ENCODE data around the gene ZDHHC3. TPM values are rescaled to one million over a fixed set of nuclear protein-coding genes. Genes with fewer than 3 reads are reported as not detected.

Gene ZDHHC3
- polyA plus RNA-seq, 3 donors: 80.3 to 95.3 (median 84.9) TPM

DNA sequence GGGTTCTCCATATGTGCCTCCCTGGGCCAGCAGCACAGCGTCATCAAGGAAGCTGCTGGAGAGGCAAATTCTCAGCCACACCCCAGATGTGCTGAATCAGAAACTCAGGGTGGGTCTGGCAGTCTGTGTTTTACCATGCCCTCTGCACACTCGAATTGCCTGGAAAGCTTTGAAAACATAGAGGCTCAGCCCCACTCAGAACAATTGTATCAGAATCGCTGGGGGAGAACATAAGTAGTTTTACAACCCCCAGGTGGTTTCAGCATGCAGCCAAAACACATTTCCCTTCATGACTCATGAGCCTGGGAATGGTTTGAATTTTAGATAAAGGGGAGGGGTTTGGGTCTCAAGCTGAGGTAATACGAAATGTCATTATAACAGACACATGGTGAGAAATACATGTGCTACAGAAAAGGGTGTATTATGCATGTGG is 92.0 kb downstream of the ZDHHC3 start:
- DNase-seq (ENCODE audit: extremely low read depth in 1 of 11, low read depth in 9 of 11, low spot score in 4 of 11): no peak

DNA sequence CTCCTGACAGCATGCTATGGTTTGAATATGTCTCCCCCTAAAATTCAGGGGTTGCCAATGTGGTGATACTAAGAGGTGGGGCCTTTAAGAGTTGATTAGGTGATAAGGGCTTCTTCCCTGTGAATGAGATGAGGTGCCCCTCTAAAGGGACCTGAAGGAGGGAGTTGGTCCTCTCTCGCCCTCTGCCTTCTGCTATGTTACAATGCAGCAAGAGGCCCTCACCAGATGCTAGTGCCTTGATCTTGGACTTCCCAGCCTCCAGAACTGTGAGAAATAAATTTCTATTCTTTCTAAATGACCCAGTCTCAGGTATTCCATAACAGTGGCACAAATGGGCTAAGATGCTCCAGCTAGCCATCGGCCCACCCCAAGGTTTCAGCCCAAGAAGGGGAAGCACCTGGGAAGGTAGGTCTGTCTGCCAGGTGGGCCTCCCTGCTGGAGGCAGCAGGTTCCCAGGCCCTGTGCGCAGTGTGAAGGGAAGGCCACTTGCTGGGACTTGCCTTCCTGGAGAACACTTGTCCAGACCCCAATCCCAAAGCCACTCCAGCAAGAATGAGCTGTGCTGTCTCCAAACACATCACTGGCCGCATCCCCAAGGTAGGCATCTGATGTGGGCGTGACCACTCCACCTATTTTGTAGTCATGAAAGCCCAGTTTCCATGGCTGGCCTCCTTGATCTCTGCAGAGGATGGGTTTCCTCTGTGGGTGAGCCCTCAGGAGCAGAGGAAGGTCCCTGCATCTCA is 92.6 kb downstream of the ZDHHC3 start:
- no peak for DNase-seq (ENCODE audit: extremely low read depth in 1 of 11, low read depth in 9 of 11, low spot score in 4 of 11)

DNA sequence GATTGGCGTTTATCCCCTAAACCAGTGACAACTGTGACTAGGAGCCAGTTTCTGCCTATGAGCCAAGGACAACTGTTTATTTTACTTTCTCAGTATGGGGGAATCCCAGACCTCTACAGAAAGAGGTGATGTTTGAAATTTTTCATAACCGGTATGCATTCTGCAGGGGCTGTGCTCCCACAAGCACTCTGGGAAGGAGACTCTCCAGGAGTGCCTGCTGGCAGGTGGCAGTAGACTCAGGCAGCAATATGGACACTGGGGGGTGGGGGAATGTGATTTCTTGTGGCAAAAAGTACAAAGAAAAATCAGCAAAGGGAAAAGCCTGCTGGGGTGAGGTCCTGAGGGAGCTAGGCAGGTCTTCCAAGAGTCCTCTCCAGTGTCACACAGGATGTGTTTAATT is 95.7 kb downstream of the ZDHHC3 start:
- no peak for DNase-seq (ENCODE audit: extremely low read depth in 1 of 11, low read depth in 9 of 11, low spot score in 4 of 11)

DNA sequence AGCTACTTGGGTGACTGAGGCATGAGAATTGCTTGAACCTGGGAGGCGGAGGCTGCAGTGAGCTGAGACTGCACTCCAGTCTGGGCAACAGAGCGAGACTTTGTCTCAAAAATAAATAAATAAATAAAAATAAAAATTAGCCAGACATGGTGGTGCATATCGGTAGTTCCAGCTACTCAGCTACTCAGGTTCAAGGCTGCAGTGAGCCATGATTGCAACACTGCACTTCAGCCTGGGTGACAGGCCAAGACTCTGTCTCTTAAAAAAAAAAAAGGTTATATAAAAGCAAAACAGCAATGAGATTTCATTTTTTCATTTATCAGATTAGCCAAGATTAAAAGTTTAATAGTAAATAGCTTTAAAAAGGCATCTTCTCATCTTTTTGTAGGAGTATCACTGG is 98.6 kb downstream of the ZDHHC3 start:
- no peak for DNase-seq (ENCODE audit: extremely low read depth in 1 of 11, low read depth in 9 of 11, low spot score in 4 of 11)

DNA sequence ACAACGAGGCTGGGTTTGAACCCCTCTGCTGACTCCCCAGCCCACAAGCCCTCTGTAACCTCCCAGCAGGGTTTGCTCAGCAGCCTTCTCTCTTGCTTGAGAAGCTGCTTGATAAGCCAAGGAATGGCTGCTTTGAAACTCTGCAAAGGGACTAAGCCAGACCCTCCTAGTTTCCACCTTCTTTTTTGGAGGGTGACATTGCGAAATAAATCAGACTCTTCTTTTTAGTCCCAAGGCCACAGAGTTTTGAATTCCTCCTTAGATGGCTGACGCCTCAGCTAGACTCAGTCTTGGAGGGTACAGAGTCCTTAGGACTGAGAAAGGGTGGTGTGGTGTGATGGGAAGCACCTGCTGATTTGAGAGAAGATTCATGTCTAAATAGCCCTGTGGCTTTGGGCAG is 100.4 kb downstream of the ZDHHC3 start:
- DNase-seq (ENCODE audit: extremely low read depth in 1 of 11, low read depth in 9 of 11, low spot score in 4 of 11): no peak

Other genes starting within 250 kb of the ZDHHC3 start
- gene ZNF501, start 246.5 kb downstream of the ZDHHC3 start, polyA plus RNA-seq (ENCODE audit: insufficient read length in 3 of 3): 10 to 100 TPM; 12.0 to 12.4 (median 12.1) TPM
- 10 to 100 TPM; 49.5 to 63.8 (median 52.0) TPM for gene KIAA1143, start 214.6 kb downstream of the ZDHHC3 start, polyA plus RNA-seq (ENCODE audit: insufficient read length in 3 of 3)
- gene KIF15, start 214.4 kb downstream of the ZDHHC3 start, polyA plus RNA-seq (ENCODE audit: insufficient read length in 3 of 3): 10 to 100 TPM; 21.2 to 31.2 (median 30.6) TPM
- 10 to 100 TPM; 27.8 to 32.1 (median 28.2) TPM for gene TMEM42, start 114.3 kb downstream of the ZDHHC3 start, polyA plus RNA-seq (ENCODE audit: insufficient read length in 3 of 3)
- gene TGM4, start 101.6 kb downstream of the ZDHHC3 start, polyA plus RNA-seq (ENCODE audit: insufficient read length in 3 of 3): under 1 TPM; 0.03 to 0.18 (median 0.12) TPM
- gene EXOSC7, start 70 bp upstream of the ZDHHC3 start, polyA plus RNA-seq (ENCODE audit: insufficient read length in 3 of 3): 10 to 100 TPM; 47.3 to 54.9 (median 48.8) TPM
- 10 to 100 TPM; 14.6 to 36.9 (median 22.7) TPM for gene CLEC3B, start 50.1 kb upstream of the ZDHHC3 start, polyA plus RNA-seq (ENCODE audit: insufficient read length in 3 of 3)
- gene CDCP1, start 170.2 kb upstream of the ZDHHC3 start, polyA plus RNA-seq (ENCODE audit: insufficient read length in 3 of 3): 1 to 10 TPM in 2 of 3 donors, under 1 TPM in 1; 0.99 to 1.6 (median 1.1) TPM

All from renal cortex interstitium (tissue), 11 donors.